Panc1 (cell line): Measurements from ENCODE around the gene AHNAK. TPM values are rescaled to one million over a fixed set of nuclear protein-coding genes. Genes with fewer than 3 reads are reported as not detected.
A peak's percentile ranks its signal among the peaks of the same experiment; 100 is the strongest.

Source experiments
- ATAC-seq: fragments of 200-7000 bp; cut with Tn5 transposase; 2 replicates; pipeline ENCODE4 v1.9.1; 2020; ENCODE audit warnings: mild to moderate bottlenecking, moderate library complexity
- BruUV-seq: library from RNA; stranded (reverse); fragments of 400-500 nt; replicated peaks from 2 replicates; lab custom pipeline; 2021; lab: Mats Ljungman, UMichigan
- CTCF ChIA-PET: fragments of 300-600 bp; sonication (Branson Sonifier 250); formaldehyde crosslinking; loops from one replicate; lab custom pipeline; 2022; ENCODE audit warnings: antibody characterized with exemption; lab: Charles Lee
- POLR2A ChIA-PET: fragments of 300-600 bp; sonication (Branson Sonifier 250); formaldehyde crosslinking; loops from one replicate; lab custom pipeline; 2022; ENCODE audit warnings: antibody characterized with exemption; lab: Charles Lee
- DNase-seq: peaks from one replicate; pipeline ENCODE4 v3.0.0-alpha.2; 2010; ENCODE audit warnings: low read depth, low spot score
- H3K27ac ChIP-seq: 2 replicates; pipeline ENCODE4 v1.5.1; 2011; ENCODE audit warnings: mild to moderate bottlenecking, low read length, inconsistent platforms
- H3K27me3 ChIP-seq: fragments of 200-500 bp; sonication (Bioruptor generic); 2 replicates; pipeline ENCODE4 v1.6.0; 2014; ENCODE audit warnings: low read length, inconsistent platforms; ENCODE audit not compliant: control insufficient read depth, insufficient read depth
- H3K36me3 ChIP-seq: fragments of 200-500 bp; sonication (Bioruptor generic); 2 replicates; pipeline ENCODE4 v1.5.1; 2014; ENCODE audit warnings: inconsistent platforms, mild to moderate bottlenecking, low read length, moderate library complexity; ENCODE audit not compliant: control insufficient read depth, insufficient read depth
- H3K4me1 ChIP-seq: 2 replicates; pipeline ENCODE4 v1.5.1; 2011; ENCODE audit warnings: inconsistent platforms, mild to moderate bottlenecking, low read length, moderate library complexity; ENCODE audit not compliant: control insufficient read depth, insufficient read depth
- H3K4me3 ChIP-seq, 2 experiments: 2 replicates each; pipeline ENCODE4 v1.5.1; 2011 to 2012; ENCODE audit warnings: low read depth in 2 of 2, low read length in 2 of 2, mild to moderate bottlenecking in 2 of 2, inconsistent platforms in 1 of 2, moderate library complexity in 1 of 2
- H3K9me3 ChIP-seq: fragments of 200-500 bp; sonication (Bioruptor generic); 2 replicates; pipeline ENCODE4 v1.5.1; 2014; ENCODE audit warnings: low read depth, mild to moderate bottlenecking, inconsistent platforms, low read length, moderate library complexity; ENCODE audit not compliant: control insufficient read depth, insufficient read depth
- POLR2AphosphoS5 ChIP-seq: IDR thresholded peaks from 2 replicates; pipeline ENCODE4 v1.6.1; 2012; ENCODE audit warnings: mild to moderate bottlenecking, low read depth, low read length, moderate library complexity
- REST ChIP-seq, 2 experiments: IDR thresholded peaks; 2 replicates each; pipeline ENCODE4 v1.6.1; 2011 to 2012; ENCODE audit warnings: low read depth in 2 of 2, control low read depth in 1 of 2, low read length in 1 of 2, mild to moderate bottlenecking in 1 of 2, moderate library complexity in 1 of 2; ENCODE audit not compliant: insufficient read depth in 1 of 2
- SIN3A ChIP-seq: IDR thresholded peaks from 2 replicates; pipeline ENCODE4 v1.6.1; 2012; ENCODE audit warnings: low read depth, mild to moderate bottlenecking, low read length, moderate library complexity, borderline replicate concordance; ENCODE audit not compliant: insufficient read depth
- TCF7L2 ChIP-seq: IDR thresholded peaks from 2 replicates; pipeline ENCODE4 v1.6.1; 2011; ENCODE audit warnings: mild to moderate bottlenecking, low read depth, low read length, inconsistent platforms
- in situ Hi-C: cut with HindIII; loops from 2 replicates; pipeline ENCODE4 v1.10.0; 2016; ENCODE audit warnings: low sequenced_read_pairs, low pct_unique_long_range_greater_than_20kb
- intact Hi-C: fragments of 100-400 bp; cut with micrococcal nuclease; formaldehyde crosslinking; loops from one replicate; pipeline ENCODE4 v1.10.0; 2022; ENCODE audit not compliant: unreplicated experiment
- total RNA-seq: library from RNA; stranded (reverse); gene quantifications from one replicate; pipeline ENCODE4 v1.2.1, GENCODE V29; 2021; ENCODE audit not compliant: unreplicated experiment
- TF ChIP-seq, protein P1 (sequence below): fragments of 450-650 bp; IDR thresholded peaks from 2 replicates; pipeline ENCODE4 v1.5.1; 2017; ENCODE audit warnings: mild to moderate bottlenecking

Gene AHNAK
- total RNA-seq, 1 experiment from 2014 or later = 844 TPM

- Histone ChIP-seq H3K4me1 (peaks cover 22% of the 10 kb centered on the region), H3K27me3 (no peaks in the 10 kb centered on the region), H3K4me3 (no peak overlapping the region), H3K36me3 (no peaks in the 10 kb centered on the region), H3K27ac (peak overlapping the region; percentile 64; the same call in 1 of the 2 replicates), H3K9me3 (no peaks in the 10 kb centered on the region)
- no peak for TF ChIP-seq TCF7L2
- no peak for TF ChIP-seq SIN3A
- TF ChIP-seq, protein P1, sequence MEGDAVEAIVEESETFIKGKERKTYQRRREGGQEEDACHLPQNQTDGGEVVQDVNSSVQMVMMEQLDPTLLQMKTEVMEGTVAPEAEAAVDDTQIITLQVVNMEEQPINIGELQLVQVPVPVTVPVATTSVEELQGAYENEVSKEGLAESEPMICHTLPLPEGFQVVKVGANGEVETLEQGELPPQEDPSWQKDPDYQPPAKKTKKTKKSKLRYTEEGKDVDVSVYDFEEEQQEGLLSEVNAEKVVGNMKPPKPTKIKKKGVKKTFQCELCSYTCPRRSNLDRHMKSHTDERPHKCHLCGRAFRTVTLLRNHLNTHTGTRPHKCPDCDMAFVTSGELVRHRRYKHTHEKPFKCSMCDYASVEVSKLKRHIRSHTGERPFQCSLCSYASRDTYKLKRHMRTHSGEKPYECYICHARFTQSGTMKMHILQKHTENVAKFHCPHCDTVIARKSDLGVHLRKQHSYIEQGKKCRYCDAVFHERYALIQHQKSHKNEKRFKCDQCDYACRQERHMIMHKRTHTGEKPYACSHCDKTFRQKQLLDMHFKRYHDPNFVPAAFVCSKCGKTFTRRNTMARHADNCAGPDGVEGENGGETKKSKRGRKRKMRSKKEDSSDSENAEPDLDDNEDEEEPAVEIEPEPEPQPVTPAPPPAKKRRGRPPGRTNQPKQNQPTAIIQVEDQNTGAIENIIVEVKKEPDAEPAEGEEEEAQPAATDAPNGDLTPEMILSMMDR = no peak
- TF ChIP-seq REST (IDR thresholded peaks at IDR 0.05; ENCODE audit: insufficient read depth in 1 of 2, low read depth in 2 of 2, low read length in 1 of 2) = no peak
- TF ChIP-seq POLR2AphosphoS5 = no peak
- no peak for DNase-seq
- in situ Hi-C loops = no loop called here
- BruUV-seq = no TSS peak
- ATAC-seq = no peak
- CTCF ChIA-PET = no interaction called here
- POLR2A ChIA-PET = no interaction called here
- intact Hi-C loops = no loop called here
These were observed 90.0 kb downstream of the AHNAK start for GRCh38 chr11:62456630-62457029.

DNA sequence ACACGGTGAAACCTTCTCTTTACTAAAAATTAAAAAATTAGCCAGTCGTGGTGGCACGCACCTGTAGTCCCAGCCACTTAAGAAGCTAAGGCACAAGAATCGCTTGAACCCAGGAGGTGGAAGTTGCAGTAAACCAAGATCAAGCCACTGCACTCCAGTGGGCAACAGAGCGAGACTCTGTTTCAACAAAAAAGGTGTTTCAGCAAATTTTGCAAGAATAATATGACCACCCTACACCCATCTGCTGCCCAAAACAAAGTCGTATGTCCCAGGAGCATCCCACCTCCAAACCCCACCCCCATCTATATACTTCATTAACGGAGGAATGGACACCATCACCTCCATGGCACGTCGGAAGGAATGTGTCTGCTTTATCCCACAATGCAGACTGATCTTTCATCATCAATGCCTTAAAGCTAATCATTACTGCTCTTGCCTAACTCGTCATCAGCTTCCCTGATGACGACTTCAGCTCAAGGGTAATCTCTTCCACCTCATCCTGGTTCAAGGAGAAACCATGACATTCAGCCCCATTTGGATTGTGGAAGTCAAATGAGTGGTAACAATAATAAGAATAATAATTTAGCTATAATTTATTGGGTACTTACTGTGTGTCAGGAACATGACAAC lies 93.7 kb downstream of the AHNAK start:
- peaks cover 24% of the 10 kb centered on the region for H3K4me1 ChIP-seq
- DNase-seq (no peak), ATAC-seq (no peak)
- H3K27me3 ChIP-seq = no peaks in the 10 kb centered on the region
- H3K27ac ChIP-seq = peak overlapping the region; percentile 85; the same call in 1 of the 2 replicates
- no peak for TF ChIP-seq REST (IDR thresholded peaks at IDR 0.05; ENCODE audit: insufficient read depth in 1 of 2, low read depth in 2 of 2, low read length in 1 of 2)
- TF ChIP-seq TCF7L2 = no peak
- TF ChIP-seq SIN3A = no peak
- TF ChIP-seq, protein P1 = no peak
- no peak for TF ChIP-seq POLR2AphosphoS5
- intact Hi-C loops (no loop called here), in situ Hi-C loops (no loop called here)
- no peak overlapping the region for H3K4me3 ChIP-seq
- ChIA-PET POLR2A (no interaction called here), CTCF (interaction anchor here (0.6 kb wide), 1 partner anchor 34 kb away, joined by 3 read pairs; no protein-coding TSS in a partner anchor)
- BruUV-seq = no TSS peak
- no peaks in the 10 kb centered on the region for H3K36me3 ChIP-seq
- no peaks in the 10 kb centered on the region for H3K9me3 ChIP-seq
